ENCODE results near the gene RETREG3.

- TF ChIP-seq CTCF (IDR thresholded peaks at IDR 0.05) (no peak), POLR2AphosphoS5 (IDR thresholded peaks at IDR 0.05) (no peak), POLR2A (IDR thresholded peaks at IDR 0.05) (no peak)
Observed at GRCh38 chr17:42564815-42565522, 44.2 kb downstream of the RETREG3 start.
